Choroid plexus epithelial cell (primary cell): ENCODE results near the gene CHCHD6.

Experiments
- DNase-seq: peaks from one replicate; pipeline ENCODE4 v3.0.0-alpha.2; 2010; ENCODE audit warnings: low read depth
- H3K4me3 ChIP-seq: 2 replicates; pipeline ENCODE4 v1.5.1; 2011; ENCODE audit warnings: low read depth, mild to moderate bottlenecking, control low read depth, low read length, moderate library complexity
- TF ChIP-seq, protein P1 (sequence below): conservative IDR thresholded peaks from 2 replicates; pipeline ENCODE4 v1.5.1; 2011; ENCODE audit warnings: low read depth, mild to moderate bottlenecking, control low read depth, inconsistent platforms, low read length, moderate library complexity

Gene CHCHD6

DNA sequence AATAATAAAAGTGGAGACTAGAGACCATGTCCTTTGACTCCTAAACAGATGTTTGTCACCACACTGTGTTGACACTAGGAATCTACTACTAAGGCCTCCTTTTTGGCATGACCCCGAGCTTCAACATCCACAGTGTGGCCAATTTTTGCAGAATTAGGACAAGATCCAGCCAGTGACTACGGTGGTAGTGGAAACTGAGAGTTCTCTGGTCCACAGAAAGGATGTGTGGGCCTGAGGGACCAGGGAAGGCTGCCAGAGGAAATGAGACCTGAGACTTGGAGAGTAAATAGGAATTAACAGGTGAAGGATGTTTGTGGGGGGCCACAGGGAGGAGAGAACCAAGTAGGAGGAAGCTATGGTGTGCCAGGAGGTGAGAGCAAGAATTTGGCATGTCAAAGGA lies 122.7 kb downstream of the CHCHD6 start:
- no peak overlapping the region for H3K4me3 ChIP-seq
- TF ChIP-seq, protein P1, sequence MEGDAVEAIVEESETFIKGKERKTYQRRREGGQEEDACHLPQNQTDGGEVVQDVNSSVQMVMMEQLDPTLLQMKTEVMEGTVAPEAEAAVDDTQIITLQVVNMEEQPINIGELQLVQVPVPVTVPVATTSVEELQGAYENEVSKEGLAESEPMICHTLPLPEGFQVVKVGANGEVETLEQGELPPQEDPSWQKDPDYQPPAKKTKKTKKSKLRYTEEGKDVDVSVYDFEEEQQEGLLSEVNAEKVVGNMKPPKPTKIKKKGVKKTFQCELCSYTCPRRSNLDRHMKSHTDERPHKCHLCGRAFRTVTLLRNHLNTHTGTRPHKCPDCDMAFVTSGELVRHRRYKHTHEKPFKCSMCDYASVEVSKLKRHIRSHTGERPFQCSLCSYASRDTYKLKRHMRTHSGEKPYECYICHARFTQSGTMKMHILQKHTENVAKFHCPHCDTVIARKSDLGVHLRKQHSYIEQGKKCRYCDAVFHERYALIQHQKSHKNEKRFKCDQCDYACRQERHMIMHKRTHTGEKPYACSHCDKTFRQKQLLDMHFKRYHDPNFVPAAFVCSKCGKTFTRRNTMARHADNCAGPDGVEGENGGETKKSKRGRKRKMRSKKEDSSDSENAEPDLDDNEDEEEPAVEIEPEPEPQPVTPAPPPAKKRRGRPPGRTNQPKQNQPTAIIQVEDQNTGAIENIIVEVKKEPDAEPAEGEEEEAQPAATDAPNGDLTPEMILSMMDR: no peak
- no peak for DNase-seq

DNA sequence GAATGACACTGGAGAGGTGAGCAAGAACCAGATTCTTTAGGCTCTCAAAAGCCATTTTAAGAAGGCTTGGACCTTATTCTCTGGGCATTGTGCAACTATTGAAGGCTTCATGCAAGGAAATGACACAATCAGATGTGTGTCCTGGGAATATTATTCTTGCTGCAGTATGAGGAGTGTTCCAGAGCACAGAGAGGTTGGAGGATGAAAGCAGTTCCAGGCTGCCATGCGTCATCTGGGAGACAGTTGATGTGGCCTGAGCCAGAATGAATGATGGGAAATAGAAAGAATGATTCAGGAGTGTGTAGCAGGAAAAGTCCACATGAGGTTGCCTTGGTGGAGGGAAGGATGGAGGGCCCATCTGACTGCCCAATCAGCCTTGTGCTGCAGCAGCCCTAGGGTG lies 123.1 kb downstream of the CHCHD6 start:
- TF ChIP-seq, protein P1: no peak
- DNase-seq: no peak
- H3K4me3 ChIP-seq: no peak overlapping the region

DNA sequence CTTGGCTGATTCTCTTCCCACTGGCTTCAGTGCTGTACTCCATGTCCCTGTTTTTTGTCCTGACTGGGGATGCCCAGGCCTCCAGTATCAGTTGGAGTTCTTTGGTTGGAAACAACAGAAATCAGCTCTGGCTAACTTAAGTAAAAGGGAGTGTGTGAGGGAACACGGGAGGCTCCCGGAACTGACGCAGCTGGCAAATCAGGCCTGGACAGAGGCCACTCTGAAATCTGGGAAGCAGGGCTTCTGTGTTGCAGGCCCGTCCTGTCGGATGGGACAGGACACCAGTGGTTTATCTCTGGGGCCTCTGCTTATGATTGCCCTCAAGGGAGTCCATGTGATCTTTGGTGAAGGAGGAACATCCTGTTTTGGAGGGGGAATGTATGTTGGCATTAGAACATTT lies 124.3 kb downstream of the CHCHD6 start:
- DNase-seq: no peak
- TF ChIP-seq, protein P1: no peak

DNA sequence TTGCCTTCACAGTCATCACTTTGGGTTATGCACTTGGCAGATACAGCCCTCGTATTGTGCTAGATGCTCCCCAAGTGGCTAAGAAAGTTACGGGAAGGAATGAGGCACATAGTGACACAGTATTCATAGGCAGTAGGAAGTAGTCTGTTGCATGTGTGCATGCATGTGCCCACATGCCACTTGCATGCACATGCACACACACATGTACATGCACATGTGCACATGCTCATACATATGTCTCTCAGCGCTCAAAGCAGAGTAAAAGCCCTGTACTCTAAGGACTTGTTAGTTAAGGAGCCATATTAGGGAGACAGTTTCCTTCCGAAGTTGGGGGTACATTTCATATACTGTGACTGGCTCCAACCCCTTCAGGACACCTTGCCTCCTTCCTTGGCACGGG lies 128.9 kb downstream of the CHCHD6 start:
- H3K4me3 ChIP-seq: no peak overlapping the region
- DNase-seq: no peak
- TF ChIP-seq, protein P1: no peak

More for the DNA sequence above, 124.3 kb downstream of the CHCHD6 start:
- no peak overlapping the region for H3K4me3 ChIP-seq

DNA sequence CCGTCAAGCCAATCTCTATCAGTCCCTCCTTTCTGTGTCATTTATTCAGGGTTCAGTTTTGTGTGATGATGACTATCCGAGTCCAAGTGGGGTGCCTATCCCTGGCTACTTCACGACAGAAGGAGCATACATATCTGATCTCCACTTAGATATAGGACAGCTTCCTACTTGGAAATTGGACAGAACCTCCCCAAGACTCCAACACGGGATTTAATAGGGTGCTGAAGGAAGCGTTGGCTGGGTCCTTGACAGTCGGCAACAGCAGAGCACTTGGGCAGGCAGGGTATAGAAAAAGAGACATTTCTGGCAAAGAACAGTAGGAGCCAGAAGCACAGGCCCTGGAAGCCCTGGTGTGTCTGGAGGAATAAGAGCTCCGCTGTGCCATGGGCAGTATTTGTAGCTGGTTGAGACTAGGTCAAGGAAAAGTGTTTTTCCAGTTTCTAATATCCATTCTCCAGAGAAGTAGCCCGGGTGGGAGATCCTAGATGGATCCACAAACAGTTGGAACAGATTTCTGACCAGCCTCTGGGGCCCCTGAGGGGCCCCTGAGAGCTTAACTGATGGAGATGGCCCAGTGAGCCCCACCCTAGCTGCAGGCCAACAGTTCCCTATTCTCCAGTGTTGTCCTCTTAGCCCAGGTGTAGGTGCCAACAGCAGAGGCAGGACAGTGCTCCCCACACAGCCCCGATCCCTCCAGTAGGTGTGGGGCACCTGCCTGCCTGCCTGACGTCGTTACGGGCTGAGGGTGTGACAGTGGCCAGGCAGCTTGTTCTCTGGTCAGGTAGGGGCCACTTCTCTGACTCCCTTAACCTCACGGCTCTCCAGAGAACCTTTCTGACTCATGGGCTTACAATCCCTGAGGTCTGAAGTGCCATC lies 130.8 kb downstream of the CHCHD6 start:
- TF ChIP-seq, protein P1: no peak

DNA sequence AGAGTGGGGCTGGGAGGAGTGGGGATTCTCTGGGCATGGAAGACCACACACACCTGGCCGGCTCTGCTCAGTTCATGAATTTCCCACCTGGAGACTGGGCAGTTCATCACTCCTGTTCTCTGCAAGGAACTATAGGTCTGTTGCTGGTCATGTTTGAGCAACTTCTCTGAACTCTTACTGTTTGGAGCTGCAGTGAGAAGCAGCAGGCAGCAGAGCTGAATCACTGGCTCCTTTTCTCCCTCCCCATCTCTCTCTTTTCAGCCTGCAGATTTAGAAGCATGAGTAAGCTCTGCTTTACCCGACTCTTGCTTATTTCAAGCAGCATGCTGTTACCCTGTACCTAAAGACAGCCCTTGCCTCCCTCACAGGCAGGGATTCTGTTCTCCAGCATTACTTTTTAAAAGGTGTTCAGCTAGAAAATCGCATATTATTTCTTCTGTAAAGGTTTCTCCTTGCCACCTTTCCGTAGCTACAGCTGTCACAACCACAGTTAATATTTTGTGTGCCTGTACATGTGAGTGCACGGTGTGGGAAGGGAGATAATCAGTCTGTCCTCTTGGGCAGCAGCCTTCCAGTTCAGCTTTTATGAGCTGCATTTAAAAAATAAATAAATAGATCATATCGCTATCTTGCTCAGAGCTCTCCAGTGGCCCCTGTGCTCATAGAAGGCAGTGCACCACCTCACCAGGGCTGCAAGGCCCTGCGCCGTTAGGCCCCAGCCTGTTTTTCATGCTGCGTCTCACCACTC lies 131.6 kb downstream of the CHCHD6 start:
- H3K4me3 ChIP-seq: no peak overlapping the region
- DNase-seq: peak; percentile 71
- TF ChIP-seq, protein P1: peak; percentile 60

More for the DNA sequence above, 130.8 kb downstream of the CHCHD6 start:
- DNase-seq: no peak
- H3K4me3 ChIP-seq: no peak overlapping the region
